ENCODE results near the gene CRYZ. TPM values are rescaled to one million over a fixed set of nuclear protein-coding genes. Genes with fewer than 3 reads are reported as not detected.
"Not testable (repeated sequence)": the region's sequence is repeated elsewhere in the genome, so short reads cannot be mapped to it uniquely, and the experiment has no call there.

The CRYZ gene
- polyA plus RNA-seq, 1 of the 3 experiments (the other 2 are of a cell fraction): 57.2 TPM

- Histone ChIP-seq H3K4me3 (ENCODE audit: low read depth in 2 of 2, low read length in 1 of 2) (no peak overlapping the region), H3K9ac (no peak overlapping the region), H2AFZ (ENCODE audit: low read depth) (no peak overlapping the region), H3K79me2 (ENCODE audit: insufficient read depth) (peaks cover 5% of the 10 kb centered on the region; the same call in 1 of the 2 replicates), H3K36me3 (replicated peaks in 1 of 2; ENCODE audit: control insufficient read depth in 1 of 2, insufficient read depth in 2 of 2, low read length in 1 of 2) (peaks cover 39 to 46% of the 10 kb centered on the region in 2 experiments), H3K27ac (ENCODE audit: low read depth in 2 of 2, low read length in 1 of 2) (no peak overlapping the region), H4K20me1 (ENCODE audit: insufficient read depth) (no peaks in the 10 kb centered on the region), H3K9me2 (no peaks in the 10 kb centered on the region), H3K4me1 (ENCODE audit: control insufficient read depth in 1 of 2, insufficient read depth in 2 of 2, low read depth in 1 of 2, low read length in 1 of 2) (no peaks in the 10 kb centered on the region), H3F3A (replicated peaks; ENCODE audit: insufficient read depth) (peaks cover 3% of the 10 kb centered on the region), H3K4me2 (no peak overlapping the region), H3K9me3 (no peaks in the 10 kb centered on the region), H3K27me3 (ENCODE audit: insufficient read depth) (no peaks in the 10 kb centered on the region)
- no peak for TF ChIP-seq MAX (IDR thresholded peaks at IDR 0.05; ENCODE audit: low read depth)
- TF ChIP-seq GABPA (IDR thresholded peaks at IDR 0.05; ENCODE audit: low read depth): no peak
- TF ChIP-seq TAF1 (IDR thresholded peaks at IDR 0.05; ENCODE audit: borderline replicate concordance, low read depth, low read length): no peak
- TF ChIP-seq NFIC (IDR thresholded peaks at IDR 0.05; ENCODE audit: borderline replicate concordance): no peak
- no peak for TF ChIP-seq RCOR1 (IDR thresholded peaks at IDR 0.05; ENCODE audit: low read length)
- TF ChIP-seq FOSL2 (IDR thresholded peaks at IDR 0.05; ENCODE audit: borderline replicate concordance, low read depth): no peak
- TF ChIP-seq ZBTB33 (IDR thresholded peaks at IDR 0.05; ENCODE audit: borderline replicate concordance, low read depth): no peak
- TF ChIP-seq JUND (IDR thresholded peaks at IDR 0.05): no peak
- TF ChIP-seq POLR2AphosphoS5 (IDR thresholded peaks at IDR 0.05; ENCODE audit: low read depth, low read length): no peak
- no peak for TF ChIP-seq CHD2 (IDR thresholded peaks at IDR 0.05; ENCODE audit: low read length, partially characterized antibody)
- TF ChIP-seq RXRA (IDR thresholded peaks at IDR 0.05; ENCODE audit: borderline replicate concordance, low read depth): no peak
- DNase-seq: no peak
- ChIA-PET CTCF (interaction anchor here (2.2 kb wide), 1 partner anchor 10 kb away, joined by 5 read pairs; no protein-coding TSS in a partner anchor), POLR2A (no interaction called here)
- WGBS (ENCODE audit: low lambda C conversion rate): 100% methylated on average over 1 of the region's 1 CpG
These were observed 16.1 kb upstream of the CRYZ start for GRCh38 chr1:74748960-74749359.

GRCh38 chr1:74745247-74745646 is 12.4 kb upstream of the CRYZ start:
- H3K79me2 ChIP-seq (ENCODE audit: insufficient read depth); H4K20me1 ChIP-seq (ENCODE audit: insufficient read depth); H3K9ac ChIP-seq; H3K4me2 ChIP-seq; H3K27me3 ChIP-seq (ENCODE audit: insufficient read depth); H3F3A ChIP-seq (replicated peaks; ENCODE audit: insufficient read depth); H2AFZ ChIP-seq (ENCODE audit: low read depth); H3K4me3 ChIP-seq (ENCODE audit: low read depth in 2 of 2, low read length in 1 of 2); H3K4me1 ChIP-seq (ENCODE audit: control insufficient read depth in 1 of 2, insufficient read depth in 2 of 2, low read depth in 1 of 2, low read length in 1 of 2); DNase-seq; H3K9me2 ChIP-seq; H3K9me3 ChIP-seq; POLR2A ChIA-PET; H3K27ac ChIP-seq (ENCODE audit: low read depth in 2 of 2, low read length in 1 of 2): not testable (repeated sequence)
- H3K36me3 ChIP-seq (replicated peaks in 1 of 2; ENCODE audit: control insufficient read depth in 1 of 2, insufficient read depth in 2 of 2, low read length in 1 of 2): peaks cover 40 to 41% of the 10 kb centered on the region in 2 experiments
- WGBS (ENCODE audit: low lambda C conversion rate): 96% methylated on average over 6 of the region's 6 CpGs
- CTCF ChIA-PET: interaction anchor here (2.4 kb wide), 1 partner anchor 11 kb away, joined by 11 read pairs; the partner anchor contains the start of genes CRYZ and TYW3

- H4K20me1 ChIP-seq (ENCODE audit: insufficient read depth); H3K4me3 ChIP-seq (ENCODE audit: low read depth in 2 of 2, low read length in 1 of 2); H3K9ac ChIP-seq; DNase-seq; POLR2A ChIA-PET; H3F3A ChIP-seq (replicated peaks; ENCODE audit: insufficient read depth); H3K4me1 ChIP-seq (ENCODE audit: control insufficient read depth in 1 of 2, insufficient read depth in 2 of 2, low read depth in 1 of 2, low read length in 1 of 2); H3K27me3 ChIP-seq (ENCODE audit: insufficient read depth); H2AFZ ChIP-seq (ENCODE audit: low read depth); H3K4me2 ChIP-seq; H3K27ac ChIP-seq (ENCODE audit: low read depth in 2 of 2, low read length in 1 of 2); H3K9me2 ChIP-seq; H3K9me3 ChIP-seq: not testable (repeated sequence)
- CTCF ChIA-PET: interaction anchor here (0.5 kb wide), 1 partner anchor 20 kb away, joined by 3 read pairs; no protein-coding TSS in a partner anchor
- peaks cover 64 to 70% of the 10 kb centered on the region in 2 experiments for H3K36me3 ChIP-seq (replicated peaks in 1 of 2; ENCODE audit: control insufficient read depth in 1 of 2, insufficient read depth in 2 of 2, low read length in 1 of 2)
- H3K79me2 ChIP-seq (ENCODE audit: insufficient read depth): peaks cover 14% of the 10 kb centered on the region
- 96% methylated on average over 10 of the region's 13 CpGs for WGBS (ENCODE audit: low lambda C conversion rate)
These were observed 7.6 kb upstream of the CRYZ start for GRCh38 chr1:74740307-74740980.
